HEK293 (cell line): Measurements from ENCODE around the gene RNF138.

Source experiments
- ATF2 ChIP-seq: fragments of 450-650 bp; formaldehyde crosslinking; IDR thresholded peaks from 2 replicates; pipeline ENCODE4 v1.5.1; 2016; ENCODE audit warnings: missing biosample characterization, missing genetic modification characterization, low read depth
- MYNN ChIP-seq: fragments of 450-650 bp; formaldehyde crosslinking; IDR thresholded peaks from 2 replicates; pipeline ENCODE4 v1.5.1; 2016; ENCODE audit warnings: missing biosample characterization, missing genetic modification characterization, borderline replicate concordance
- PRDM10 ChIP-seq: fragments of 450-650 bp; formaldehyde crosslinking; IDR thresholded peaks from 2 replicates; pipeline ENCODE4 v1.5.1; 2016; ENCODE audit warnings: missing biosample characterization, missing genetic modification characterization
- YY1 ChIP-seq: fragments of 450-650 bp; formaldehyde crosslinking; IDR thresholded peaks from 2 replicates; pipeline ENCODE4 v1.5.1; 2018; ENCODE audit warnings: missing biosample characterization, missing genetic modification characterization
- ZBTB8A ChIP-seq: fragments of 450-650 bp; formaldehyde crosslinking; IDR thresholded peaks from 2 replicates; pipeline ENCODE4 v1.5.1; 2016; ENCODE audit warnings: missing biosample characterization, missing genetic modification characterization
- ZNF155 ChIP-seq: fragments of 450-650 bp; formaldehyde crosslinking; IDR thresholded peaks from 2 replicates; pipeline ENCODE4 v1.5.1; 2016; ENCODE audit warnings: missing biosample characterization, missing genetic modification characterization
- ZNF184 ChIP-seq: fragments of 450-650 bp; IDR thresholded peaks from 2 replicates; pipeline ENCODE4 v1.5.1; 2018; ENCODE audit warnings: missing biosample characterization, mild to moderate bottlenecking, missing genetic modification characterization
- ZNF214 ChIP-seq: fragments of 450-650 bp; formaldehyde crosslinking; IDR thresholded peaks from 2 replicates; pipeline ENCODE4 v1.5.1; 2017; ENCODE audit warnings: missing biosample characterization, mild to moderate bottlenecking, missing genetic modification characterization, borderline replicate concordance
- ZNF362 ChIP-seq: fragments of 450-650 bp; formaldehyde crosslinking; IDR thresholded peaks from 2 replicates; pipeline ENCODE4 v1.5.1; 2016; ENCODE audit warnings: missing biosample characterization, missing genetic modification characterization
- ZNF366 ChIP-seq: fragments of 450-650 bp; formaldehyde crosslinking; conservative IDR thresholded peaks from 2 replicates; pipeline ENCODE4 v1.5.1; 2016; ENCODE audit warnings: missing biosample characterization, missing genetic modification characterization
- ZNF548 ChIP-seq: fragments of 450-650 bp; formaldehyde crosslinking; IDR thresholded peaks from 2 replicates; pipeline ENCODE4 v1.5.1; 2016; ENCODE audit warnings: missing biosample characterization, missing genetic modification characterization
- ZNF629 ChIP-seq: fragments of 450-650 bp; formaldehyde crosslinking; IDR thresholded peaks from 2 replicates; pipeline ENCODE4 v1.5.1; 2017; ENCODE audit warnings: missing biosample characterization, missing genetic modification characterization
- TF ChIP-seq, protein P1 (sequence below): fragments of 450-650 bp; formaldehyde crosslinking; IDR thresholded peaks from 2 replicates; pipeline ENCODE4 v1.5.1; 2016; ENCODE audit warnings: missing biosample characterization, missing genetic modification characterization
- TF ChIP-seq, protein P2 (sequence below): fragments of 450-650 bp; formaldehyde crosslinking; optimal IDR thresholded peaks from 2 replicates; pipeline ENCODE3; 2016; ENCODE audit warnings: missing biosample characterization, mild to moderate bottlenecking, missing genetic modification characterization

- TF ChIP-seq, protein P1, sequence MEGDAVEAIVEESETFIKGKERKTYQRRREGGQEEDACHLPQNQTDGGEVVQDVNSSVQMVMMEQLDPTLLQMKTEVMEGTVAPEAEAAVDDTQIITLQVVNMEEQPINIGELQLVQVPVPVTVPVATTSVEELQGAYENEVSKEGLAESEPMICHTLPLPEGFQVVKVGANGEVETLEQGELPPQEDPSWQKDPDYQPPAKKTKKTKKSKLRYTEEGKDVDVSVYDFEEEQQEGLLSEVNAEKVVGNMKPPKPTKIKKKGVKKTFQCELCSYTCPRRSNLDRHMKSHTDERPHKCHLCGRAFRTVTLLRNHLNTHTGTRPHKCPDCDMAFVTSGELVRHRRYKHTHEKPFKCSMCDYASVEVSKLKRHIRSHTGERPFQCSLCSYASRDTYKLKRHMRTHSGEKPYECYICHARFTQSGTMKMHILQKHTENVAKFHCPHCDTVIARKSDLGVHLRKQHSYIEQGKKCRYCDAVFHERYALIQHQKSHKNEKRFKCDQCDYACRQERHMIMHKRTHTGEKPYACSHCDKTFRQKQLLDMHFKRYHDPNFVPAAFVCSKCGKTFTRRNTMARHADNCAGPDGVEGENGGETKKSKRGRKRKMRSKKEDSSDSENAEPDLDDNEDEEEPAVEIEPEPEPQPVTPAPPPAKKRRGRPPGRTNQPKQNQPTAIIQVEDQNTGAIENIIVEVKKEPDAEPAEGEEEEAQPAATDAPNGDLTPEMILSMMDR (tag by site-specific recombination) = no peak
- TF ChIP-seq PRDM10 (no peak), ZNF155 (tag by site-specific recombination) (no peak), YY1 (tag by site-specific recombination) (no peak), ZNF362 (no peak), ZNF548 (tag by site-specific recombination) (no peak), ZNF629 (no peak), ZNF214 (tag by site-specific recombination) (no peak), MYNN (tag by site-specific recombination) (no peak), ZNF366 (no peak), ATF2 (tag by site-specific recombination) (no peak), ZNF184 (tag by site-specific recombination) (no peak), ZBTB8A (tag by site-specific recombination) (no peak)
- TF ChIP-seq, protein P2, sequence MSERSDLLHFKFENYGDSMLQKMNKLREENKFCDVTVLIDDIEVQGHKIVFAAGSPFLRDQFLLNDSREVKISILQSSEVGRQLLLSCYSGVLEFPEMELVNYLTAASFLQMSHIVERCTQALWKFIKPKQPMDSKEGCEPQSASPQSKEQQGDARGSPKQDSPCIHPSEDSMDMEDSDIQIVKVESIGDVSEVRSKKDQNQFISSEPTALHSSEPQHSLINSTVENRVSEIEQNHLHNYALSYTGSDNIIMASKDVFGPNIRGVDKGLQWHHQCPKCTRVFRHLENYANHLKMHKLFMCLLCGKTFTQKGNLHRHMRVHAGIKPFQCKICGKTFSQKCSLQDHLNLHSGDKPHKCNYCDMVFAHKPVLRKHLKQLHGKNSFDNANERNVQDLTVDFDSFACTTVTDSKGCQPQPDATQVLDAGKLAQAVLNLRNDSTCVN = no peak
These were observed 61.2 kb downstream of the RNF138 start for GRCh38 chr18:32152705-32153448.
